HG02870 (cell line): ENCODE measurements around the gene PITX1.

Experiments used
- ATAC-seq: cut with Tn5 transposase; IDR thresholded peaks from one replicate; pipeline ENCODE4 v1.9.1; 2021; ENCODE audit warnings: mild to moderate bottlenecking, moderate library complexity; ENCODE audit not compliant: unreplicated experiment

PITX1 gene

GRCh38 chr5:135030123-135030955 is 3.7 kb downstream of the PITX1 start:
- no peak for ATAC-seq

- no peak for ATAC-seq
Measured at GRCh38 chr5:135029477-135030122, 4.4 kb downstream of the PITX1 start.

GRCh38 chr5:135028791-135029476 is 5.1 kb downstream of the PITX1 start:
- ATAC-seq, result no peak

- ATAC-seq, result no peak
Measured at GRCh38 chr5:135027697-135028615, 6.1 kb downstream of the PITX1 start.

- ATAC-seq, result no peak
Measured at GRCh38 chr5:135027266-135027696, 6.7 kb downstream of the PITX1 start.

GRCh38 chr5:135026645-135027265 is 7.3 kb downstream of the PITX1 start:
- no peak for ATAC-seq

- ATAC-seq, result no peak
Measured at GRCh38 chr5:135025730-135026644, 8.0 kb downstream of the PITX1 start.

GRCh38 chr5:135024956-135025729 is 8.9 kb downstream of the PITX1 start:
- no peak for ATAC-seq

- ATAC-seq, result no peak
Measured at GRCh38 chr5:135020111-135020895, 13.7 kb downstream of the PITX1 start.

GRCh38 chr5:135019314-135019713 is 14.7 kb downstream of the PITX1 start:
- ATAC-seq, result no peak

GRCh38 chr5:135018457-135018856 is 15.6 kb downstream of the PITX1 start:
- no peak for ATAC-seq

- ATAC-seq, result no peak
Measured at GRCh38 chr5:135016861-135017290, 17.2 kb downstream of the PITX1 start.

GRCh38 chr5:135015942-135016341 is 18.1 kb downstream of the PITX1 start:
- ATAC-seq, result no peak

- no peak for ATAC-seq
Measured at GRCh38 chr5:135013947-135014570, 20.0 kb downstream of the PITX1 start.

- no peak for ATAC-seq
Measured at GRCh38 chr5:135013445-135013844, 20.6 kb downstream of the PITX1 start.

- no peak for ATAC-seq
Measured at GRCh38 chr5:135012951-135013391, 21.1 kb downstream of the PITX1 start.

GRCh38 chr5:135012033-135012588 is 21.9 kb downstream of the PITX1 start:
- ATAC-seq, result no peak
